Activated CD8-positive, alpha-beta memory T cell treated with anti-CD3 and anti-CD28 coated beads, Interleukin-2, amount 50 U/mL, for 24 hours (primary cell): ENCODE results near the gene LTB4R2.
A peak's percentile ranks its signal among the peaks of the same experiment; 100 is the strongest.

Source experiments
- DNase-seq: peaks from one replicate; pipeline ENCODE4 v3.0.0-alpha.2; 2020; ENCODE audit errors: extremely low read depth

The LTB4R2 gene

DNA sequence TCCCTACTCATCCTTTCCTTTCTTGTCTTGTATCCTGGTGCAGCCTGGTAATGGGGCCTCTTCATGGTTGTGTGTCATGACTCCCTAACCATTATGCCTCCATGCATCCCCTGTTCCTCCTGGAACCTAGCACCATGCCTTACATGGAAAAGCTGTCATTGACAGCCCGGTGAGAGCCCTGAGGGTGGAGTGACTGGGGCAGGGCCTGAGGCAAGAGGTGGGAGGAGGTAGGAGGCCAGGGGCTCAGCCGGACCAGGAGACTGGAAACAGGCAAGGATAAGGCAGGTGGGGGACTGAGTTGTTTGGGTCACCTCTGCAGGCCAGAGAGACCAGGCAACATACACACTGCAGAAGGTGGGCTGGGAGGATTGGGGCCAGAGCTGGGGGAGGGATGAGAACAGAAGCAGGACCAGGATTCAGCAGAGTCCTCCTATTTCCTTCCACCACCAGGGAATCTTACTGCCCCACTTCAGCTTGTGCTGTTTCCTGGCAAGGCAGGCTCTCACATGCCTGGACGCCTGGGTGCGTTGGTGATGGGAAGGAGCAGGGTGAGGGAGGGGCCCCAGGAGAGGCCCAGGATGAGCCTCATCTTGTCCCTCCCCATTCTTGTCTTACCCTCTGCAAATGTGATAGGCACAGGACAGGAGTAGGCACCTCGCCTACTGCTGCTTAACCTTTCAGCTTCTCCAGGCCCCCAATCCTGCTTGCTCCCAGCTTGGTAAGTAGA is at the start of gene LTB4R2:
Gene LTB4R2, plus strand, starts transcription at position 603 of the 727 bp plus-strand sequence. CDS start 525 bp downstream, outside the sequence.
- no peak for DNase-seq

DNA sequence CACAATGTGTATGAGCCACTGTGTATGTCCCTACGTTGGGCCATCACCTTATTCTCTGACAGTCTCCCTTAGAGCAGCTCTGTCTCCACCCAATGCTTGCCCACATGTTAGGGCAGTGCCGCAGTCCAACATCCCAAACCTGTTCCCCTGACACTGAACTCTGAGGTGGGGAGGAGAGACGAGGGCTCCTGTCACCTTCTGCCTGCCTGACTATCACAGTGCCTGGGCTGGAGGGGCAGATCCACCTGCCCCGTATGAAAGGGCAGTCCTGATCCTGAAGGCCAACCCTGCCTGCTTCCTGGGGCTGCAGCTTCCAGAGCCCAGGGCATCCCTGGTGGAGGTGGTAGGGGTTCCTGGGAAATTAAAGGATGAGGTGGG is 49.2 kb upstream of the LTB4R2 start:
- no peak for DNase-seq

DNA sequence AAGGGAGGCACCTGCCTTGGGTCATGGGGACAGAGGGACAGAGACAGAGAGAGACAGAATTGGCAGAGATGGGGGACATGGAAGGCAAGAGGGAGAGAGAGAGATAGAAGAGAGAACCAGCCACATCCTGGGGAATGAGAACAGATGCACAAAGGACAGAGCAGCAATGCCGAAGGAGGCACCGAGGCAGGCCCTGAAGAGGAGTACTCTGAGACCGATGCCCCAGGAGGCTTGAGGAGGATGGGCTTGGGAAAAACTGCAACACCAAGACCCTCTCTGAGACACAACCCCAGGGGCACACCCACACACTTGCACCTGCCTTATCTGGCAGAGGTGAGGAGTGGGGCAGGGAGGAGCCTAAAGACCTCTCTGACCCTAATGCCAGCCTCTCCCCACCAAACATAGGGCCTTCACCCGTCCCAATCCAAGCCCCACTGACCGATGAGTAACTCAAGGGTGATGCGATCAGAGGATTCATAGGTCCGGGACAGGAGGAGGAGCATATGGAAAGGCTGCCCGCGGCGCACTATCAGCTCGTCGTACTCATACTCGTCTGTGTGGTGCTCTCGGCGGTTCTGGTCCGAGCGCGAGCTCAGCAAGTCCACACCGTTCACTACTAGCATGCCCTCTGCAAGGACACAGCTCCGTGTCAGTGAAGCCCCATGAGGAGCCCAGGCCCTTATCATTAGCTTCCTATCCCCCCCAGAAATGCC is 48.5 kb upstream of the LTB4R2 start:
- no peak for DNase-seq

DNA sequence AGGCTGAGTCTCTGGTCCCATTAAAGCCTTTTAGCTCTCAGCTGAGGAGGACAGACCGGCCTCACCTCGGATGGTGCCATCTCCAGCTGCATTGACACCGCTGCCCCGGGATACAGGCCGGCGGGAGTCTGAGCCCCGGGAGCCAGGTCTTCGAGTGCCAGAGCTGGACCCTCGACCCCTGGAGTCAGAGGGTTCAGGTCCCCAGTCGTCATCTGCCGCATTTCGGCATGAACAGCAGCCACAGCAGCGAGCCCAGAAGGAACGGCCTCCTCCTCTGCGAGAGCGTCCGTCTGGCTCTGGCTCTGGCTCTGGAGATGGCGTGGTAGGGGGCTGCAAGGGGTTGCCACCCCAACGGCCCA is 48.0 kb upstream of the LTB4R2 start:
- DNase-seq, result no peak

DNA sequence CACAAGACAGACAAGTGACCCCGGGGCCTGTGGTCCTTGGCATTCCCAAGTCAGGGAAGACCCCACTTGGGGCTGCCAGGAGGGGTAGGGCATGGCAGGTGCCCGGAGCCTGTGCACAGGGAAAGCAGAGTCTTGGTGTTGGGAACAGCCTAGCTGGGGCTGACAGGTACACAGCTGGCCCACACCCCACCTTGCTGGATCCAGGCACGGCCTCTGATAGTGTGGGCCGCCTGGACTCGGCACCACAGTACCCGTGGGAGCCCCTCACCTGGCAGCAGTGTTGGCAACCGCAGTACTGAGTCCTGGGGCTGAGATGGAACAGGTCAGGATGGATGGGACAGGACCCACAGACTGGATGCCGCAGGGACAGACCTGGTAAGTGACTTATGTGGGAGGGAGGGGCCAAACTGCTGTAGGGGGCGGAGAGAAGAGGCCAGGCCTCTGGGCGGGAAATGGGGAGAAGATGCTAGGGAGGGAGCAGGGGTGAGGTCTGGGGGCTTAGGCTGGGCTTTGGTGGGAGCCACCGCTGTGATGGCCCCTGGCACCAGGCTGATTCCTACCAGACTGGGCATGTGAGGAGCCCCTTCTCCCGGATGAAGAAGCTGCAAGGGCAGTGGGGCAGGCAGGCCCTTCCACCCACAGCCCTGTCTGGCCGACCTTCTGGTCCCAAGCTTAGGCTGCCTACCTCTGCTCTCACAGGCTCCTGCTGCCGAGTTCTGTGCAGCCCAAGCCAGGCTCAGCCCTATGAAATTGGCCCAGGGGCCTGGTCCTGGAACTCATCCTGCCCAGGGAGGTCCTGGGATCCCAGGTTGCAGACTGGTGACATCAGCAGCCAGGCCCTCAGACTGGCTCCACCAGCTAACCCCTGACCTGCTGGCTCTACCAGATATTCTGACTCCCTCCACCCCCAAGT is 46.9 kb upstream of the LTB4R2 start, which contains the start of gene TGM1:
Gene TGM1, minus strand, starts transcription at position 357 of the 913 bp plus-strand sequence. CDS start 825 bp downstream, outside the sequence.
- DNase-seq, result no peak

DNA sequence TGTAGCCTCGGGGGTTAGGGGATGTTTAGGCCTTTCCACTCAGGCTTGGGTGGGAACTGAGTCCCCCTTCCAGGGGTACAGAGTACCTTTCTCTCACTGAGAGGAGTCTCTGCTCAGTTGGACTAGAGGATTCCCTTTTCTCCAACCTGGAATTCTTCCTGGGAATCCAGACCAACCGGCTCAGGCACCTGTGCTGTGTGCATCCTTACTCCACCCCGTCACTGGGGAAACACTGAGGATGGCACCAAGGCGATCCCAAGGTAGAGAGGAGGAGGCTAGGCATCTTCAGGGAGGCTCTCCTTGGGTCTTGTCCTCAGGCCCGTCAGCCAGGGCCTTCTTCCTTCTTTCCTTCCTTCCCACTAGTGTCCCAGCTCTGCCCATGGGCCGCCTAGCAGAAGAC is 46.1 kb upstream of the LTB4R2 start:
- no peak for DNase-seq

GRCh38 chr14:24264298-24264697 is 45.6 kb upstream of the LTB4R2 start:
- DNase-seq, result no peak

GRCh38 chr14:24266344-24267244 is 43.3 kb upstream of the LTB4R2 start:
- DNase-seq, result no peak

DNA sequence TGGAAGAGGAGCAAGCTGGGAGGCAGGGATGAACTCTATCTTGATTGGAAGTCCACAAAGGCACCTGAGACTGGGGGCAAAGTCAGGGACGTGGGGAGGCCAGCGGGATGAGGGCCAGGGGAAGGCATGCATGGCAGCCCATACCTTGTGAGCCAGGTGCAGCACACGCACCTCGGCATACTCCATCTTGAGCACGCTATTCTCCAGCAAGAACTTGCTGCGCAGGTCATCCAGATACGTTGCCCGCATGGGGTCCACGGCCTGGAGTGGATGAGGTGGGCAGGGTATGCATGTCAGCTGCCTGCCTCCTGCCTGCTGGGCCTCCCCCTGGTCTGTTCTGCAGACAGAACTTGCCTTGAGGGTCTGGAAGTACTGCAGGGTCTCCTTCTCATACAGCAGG is 42.4 kb upstream of the LTB4R2 start:
- DNase-seq, result no peak

DNA sequence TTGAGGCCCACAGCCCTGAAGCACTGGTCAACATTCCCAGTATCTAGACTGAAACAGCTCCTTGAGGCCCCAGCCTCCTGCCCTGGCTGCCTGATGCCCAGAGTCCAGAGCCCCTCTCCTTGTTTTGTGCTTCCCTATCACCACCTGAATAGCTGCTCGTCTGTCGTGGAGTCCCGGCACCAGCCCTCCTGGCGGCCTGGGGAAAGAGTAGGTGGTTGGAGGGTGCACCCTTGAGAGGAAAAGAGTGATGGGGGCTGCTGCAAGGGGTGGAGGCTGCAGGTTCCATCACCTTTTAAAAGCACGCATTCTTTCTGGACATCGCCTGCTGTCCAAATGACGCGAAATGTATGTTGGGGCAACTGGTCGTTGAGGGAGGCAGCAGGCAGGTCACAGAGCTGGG is 41.7 kb upstream of the LTB4R2 start:
- no peak for DNase-seq

DNA sequence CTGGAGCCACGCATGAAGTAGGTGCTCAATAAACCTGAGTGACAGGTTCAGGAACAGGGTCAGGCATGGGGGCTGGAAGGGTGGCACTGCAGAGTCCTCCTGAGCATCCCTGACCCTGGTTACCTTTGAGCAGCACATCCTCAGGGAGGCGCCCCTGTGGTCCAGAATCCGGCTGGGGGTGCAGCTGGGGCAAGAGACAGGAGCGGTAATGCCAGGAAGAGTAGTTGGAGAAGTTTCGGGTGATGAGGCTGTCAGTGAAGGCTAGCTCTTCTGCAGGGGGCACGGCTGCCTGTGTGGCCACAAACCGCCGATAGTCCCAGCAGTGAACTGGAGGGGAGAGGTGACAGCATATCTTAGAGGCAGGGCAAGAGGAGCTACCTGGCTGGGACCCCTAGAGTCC is 40.6 kb upstream of the LTB4R2 start:
- DNase-seq, result no peak

DNA sequence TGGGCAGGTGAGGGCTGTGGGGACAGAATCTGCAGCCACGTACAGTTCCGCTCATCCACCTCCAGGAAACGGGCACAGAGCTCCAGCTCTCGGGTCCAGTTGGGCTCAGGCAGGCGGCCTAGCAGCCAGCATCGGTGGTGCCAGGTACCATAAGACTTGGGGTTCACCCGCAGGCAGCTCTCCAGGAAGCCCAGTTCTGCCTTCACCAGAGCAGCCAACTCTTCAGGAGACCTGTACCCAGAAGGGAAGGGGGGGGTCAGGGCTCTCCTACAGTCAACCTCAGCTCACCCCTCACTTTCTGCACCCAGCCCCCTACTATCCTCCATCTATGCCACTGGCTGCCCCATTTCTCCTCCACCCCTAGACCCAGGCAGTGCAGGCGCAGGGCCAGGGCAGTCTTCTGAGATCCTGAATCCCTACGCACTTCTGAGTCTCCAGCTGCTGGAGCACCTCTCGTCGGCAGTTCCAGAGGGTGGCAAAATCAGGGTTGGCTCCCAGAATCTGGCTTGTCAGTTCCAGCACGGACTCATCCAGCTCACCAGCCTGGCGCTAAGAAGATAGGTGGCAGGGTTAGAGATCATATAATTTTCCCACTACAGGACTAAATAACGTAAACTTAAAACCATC is 39.9 kb upstream of the LTB4R2 start:
- DNase-seq, result no peak

GRCh38 chr14:24270537-24271133 is 39.3 kb upstream of the LTB4R2 start:
- no peak for DNase-seq

DNA sequence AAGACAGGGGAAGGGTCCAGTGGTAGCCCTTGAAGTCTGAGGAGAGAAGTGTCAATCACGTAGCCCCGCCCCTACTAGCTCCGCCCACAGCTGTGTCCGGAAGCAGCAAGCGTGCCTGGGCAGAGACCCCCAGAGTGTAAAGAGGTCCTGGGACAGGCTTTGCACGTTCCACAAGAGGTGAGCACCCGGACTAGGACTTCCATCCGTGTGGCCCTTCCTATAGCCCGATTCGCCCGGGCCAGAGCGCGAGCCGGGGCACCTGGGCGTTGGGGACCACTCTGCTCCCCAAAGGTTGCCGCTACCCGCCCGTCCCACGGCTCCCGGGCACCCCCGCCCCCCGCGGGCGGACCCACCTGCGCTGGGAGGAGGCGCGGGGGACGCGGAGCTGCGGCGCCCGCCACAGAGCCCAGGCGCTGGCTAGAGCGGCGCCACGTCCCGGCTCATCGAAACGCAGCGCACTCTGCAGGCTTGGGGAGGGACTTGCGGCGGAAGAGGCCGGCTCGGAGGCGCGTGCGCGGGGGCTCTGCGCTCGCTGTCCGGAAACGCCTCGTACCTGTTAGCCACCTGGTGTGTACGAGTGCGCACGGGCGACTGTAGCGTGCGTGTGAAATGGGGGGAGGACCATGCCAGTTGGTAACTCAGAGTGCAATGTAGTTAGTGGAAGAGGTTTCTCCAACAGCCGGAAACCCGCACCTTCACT is 38.7 kb upstream of the LTB4R2 start, which contains the start of gene RABGGTA:
Gene RABGGTA, minus strand, starts transcription at position 464 of the 700 bp plus-strand sequence. CDS start 482 bp downstream, outside the sequence.
- DNase-seq, result peak; percentile 57

DNA sequence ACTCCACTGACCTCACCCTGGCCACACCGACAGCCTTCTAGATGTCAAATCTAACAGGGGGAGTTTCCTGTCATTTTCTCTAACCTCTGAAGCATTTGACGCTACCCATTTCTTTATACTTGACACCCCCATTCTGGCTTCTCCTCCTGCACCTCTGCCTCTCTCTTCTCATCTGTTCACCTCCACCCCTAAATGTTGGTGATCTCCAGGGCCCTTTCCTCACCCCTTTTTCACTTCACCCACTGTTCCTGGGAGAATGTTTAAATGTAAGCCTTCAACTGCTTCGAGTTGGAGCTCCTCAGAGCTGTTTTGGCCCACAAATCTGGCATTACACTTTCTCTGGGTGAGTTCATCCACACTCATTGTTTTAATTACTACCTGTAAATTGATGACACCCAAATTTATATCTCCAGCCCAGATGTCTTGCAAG is 38.1 kb upstream of the LTB4R2 start:
- DNase-seq, result no peak

- DNase-seq, result no peak
These were observed 37.5 kb upstream of the LTB4R2 start for GRCh38 chr14:24272467-24272866.

DNA sequence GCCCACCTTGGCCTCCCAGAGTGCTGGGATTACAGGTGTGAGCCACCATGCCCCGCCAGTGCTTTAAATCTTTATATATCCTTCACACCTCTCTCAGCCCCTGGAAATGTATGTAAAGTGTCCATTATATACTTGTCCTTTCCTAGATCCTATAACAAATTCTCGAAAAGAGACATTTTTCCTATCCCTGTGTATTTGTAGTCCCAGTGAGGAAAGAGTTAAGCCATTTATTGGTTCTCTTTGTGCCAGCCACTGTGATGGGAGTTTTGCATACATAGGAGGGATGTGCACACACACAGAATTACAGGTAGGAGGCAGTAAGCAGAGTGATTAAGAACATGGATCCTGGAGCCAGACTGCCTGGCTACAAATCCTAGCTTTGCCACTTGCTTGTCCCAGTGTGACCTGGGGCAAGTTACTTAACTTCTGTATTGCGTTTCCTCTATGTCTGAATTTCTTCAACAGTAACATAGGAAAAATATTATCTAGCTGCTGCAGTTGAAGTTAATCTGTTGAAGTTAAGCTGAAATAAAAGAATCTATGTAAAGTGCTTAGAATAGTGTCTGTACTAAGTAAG is 36.4 kb upstream of the LTB4R2 start:
- DNase-seq, result no peak

DNA sequence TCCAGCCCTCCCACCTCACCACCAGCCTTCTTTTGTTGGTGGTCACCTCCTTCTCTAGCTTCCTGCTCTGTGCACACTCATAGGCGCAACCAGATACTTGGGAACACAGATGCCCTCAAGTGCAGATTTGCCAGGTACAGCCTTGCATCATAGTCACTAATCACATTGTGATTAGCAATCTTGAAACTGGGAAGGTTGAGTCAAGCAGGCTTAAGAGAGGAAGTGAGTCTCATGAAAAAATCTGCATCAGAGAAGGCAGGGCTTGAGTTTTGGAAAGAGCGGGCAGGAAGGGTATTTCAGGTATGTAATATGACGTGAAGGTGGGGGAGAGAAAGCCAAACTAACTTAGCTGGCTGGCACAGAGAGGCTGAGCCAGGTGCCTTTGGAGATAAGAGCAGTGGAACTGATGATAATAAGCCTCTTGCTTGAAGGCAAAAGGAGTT is 35.8 kb upstream of the LTB4R2 start:
- no peak for DNase-seq

DNA sequence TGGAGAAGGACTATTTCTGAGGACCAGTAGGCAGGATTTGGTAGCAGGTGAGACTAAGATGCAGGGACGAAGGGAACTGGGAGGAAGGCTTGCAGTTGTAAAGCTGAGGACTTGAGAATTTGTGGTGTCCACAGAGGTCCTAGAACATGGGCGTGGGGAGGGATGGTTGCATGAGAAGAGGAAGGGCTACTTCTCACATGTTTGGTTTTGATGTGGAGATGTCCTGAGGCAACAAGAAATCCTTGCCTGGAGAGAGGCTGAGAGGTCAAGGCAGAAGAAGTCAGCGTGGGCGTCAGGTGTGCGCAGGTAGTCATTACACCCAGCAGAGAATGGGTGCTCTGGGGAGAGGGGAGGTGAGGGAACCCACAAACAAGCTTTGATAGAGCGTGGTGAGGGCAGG is 32.9 kb upstream of the LTB4R2 start:
- no peak for DNase-seq
